Tibial artery (tissue), 4 donors: ENCODE measurements around the gene KCNAB2.
"Not testable (repeated sequence)": the region's sequence is repeated elsewhere in the genome, so short reads cannot be mapped to it uniquely, and the experiment has no call there.

Experiments used
- DNase-seq, 2 donors: peaks; one replicate each; pipeline ENCODE4 v3.0.0-alpha.2; 2019
- H3K27ac ChIP-seq, 2 donors: fragments of 200-600 bp; sonication (generic) in 1 of 2; 1 replicate in 1 of 2; 2 replicates in 1 of 2; pipeline ENCODE4 v1.5.1; 2018 to 2019; ENCODE audit warnings: mild to moderate bottlenecking in 1 of 2
- H3K27me3 ChIP-seq, 2 donors: fragments of 200-600 bp; sonication (generic) in 1 of 2; one replicate each; pipeline versions ENCODE4 v1.5.1 to v1.6.0; 2016 to 2019
- H3K36me3 ChIP-seq, 3 donors: fragments of 200-600 bp; sonication (generic) in 2 of 3; one replicate each; pipeline ENCODE4 v1.5.1; 2016 to 2019; ENCODE audit warnings: mild to moderate bottlenecking in 2 of 3
- H3K4me1 ChIP-seq, 4 donors: fragments of 200-600 bp; sonication (generic) in 2 of 4; 1 replicate in 3 of 4; 2 replicates in 1 of 4; pipeline ENCODE4 v1.5.1; 2016 to 2019
- H3K4me3 ChIP-seq, 2 donors: fragments of 200-600 bp; sonication (generic) in 1 of 2; 1 replicate in 1 of 2; 2 replicates in 1 of 2; pipeline ENCODE4 v1.5.1; 2018 to 2019; ENCODE audit warnings: mild to moderate bottlenecking in 2 of 2
- H3K9me3 ChIP-seq, 3 donors: fragments of 200-600 bp; sonication (generic) in 1 of 3; one replicate each; pipeline ENCODE4 v1.5.1; 2016 to 2019
- intact Hi-C: fragments of 100-400 bp; cut with DNase I; formaldehyde crosslinking; loops from one replicate; pipeline ENCODE4 v1.15.0; 2023; ENCODE audit warnings: low total_unique reads
- TF ChIP-seq, protein P1 (sequence below), 2 experiments: fragments of 200-600 bp in 1 of 2; fragments of 450-650 bp in 1 of 2; IDR thresholded peaks; one replicate each; pipeline ENCODE4 v1.5.1; 2017 to 2019; ENCODE audit warnings: antibody characterized with exemption in 2 of 2, mild to moderate bottlenecking in 1 of 2, moderate library complexity in 1 of 2

KCNAB2 gene

DNA sequence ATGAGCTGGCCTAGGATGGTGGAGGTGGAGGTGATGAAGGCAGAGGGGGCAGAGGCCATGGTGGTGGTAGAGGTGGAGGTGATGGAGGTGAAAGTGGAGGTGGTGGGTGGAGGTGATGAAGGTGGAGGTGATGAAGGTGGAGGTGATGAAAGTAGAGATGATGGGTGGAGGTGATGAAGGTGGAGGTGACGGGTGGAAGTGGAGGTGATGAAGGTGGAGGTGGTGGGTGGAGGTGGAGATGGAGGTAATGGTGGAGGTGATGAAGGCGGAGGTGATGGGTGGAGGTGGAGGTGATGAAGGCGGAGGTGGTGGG lies 33.8 kb upstream of the KCNAB2 start:
- no peak for DNase-seq
- no peaks in the 10 kb centered on the region for H3K36me3 ChIP-seq
- H3K4me3 ChIP-seq = no peak overlapping the region
- H3K27ac ChIP-seq = no peak overlapping the region
- TF ChIP-seq, protein P1, sequence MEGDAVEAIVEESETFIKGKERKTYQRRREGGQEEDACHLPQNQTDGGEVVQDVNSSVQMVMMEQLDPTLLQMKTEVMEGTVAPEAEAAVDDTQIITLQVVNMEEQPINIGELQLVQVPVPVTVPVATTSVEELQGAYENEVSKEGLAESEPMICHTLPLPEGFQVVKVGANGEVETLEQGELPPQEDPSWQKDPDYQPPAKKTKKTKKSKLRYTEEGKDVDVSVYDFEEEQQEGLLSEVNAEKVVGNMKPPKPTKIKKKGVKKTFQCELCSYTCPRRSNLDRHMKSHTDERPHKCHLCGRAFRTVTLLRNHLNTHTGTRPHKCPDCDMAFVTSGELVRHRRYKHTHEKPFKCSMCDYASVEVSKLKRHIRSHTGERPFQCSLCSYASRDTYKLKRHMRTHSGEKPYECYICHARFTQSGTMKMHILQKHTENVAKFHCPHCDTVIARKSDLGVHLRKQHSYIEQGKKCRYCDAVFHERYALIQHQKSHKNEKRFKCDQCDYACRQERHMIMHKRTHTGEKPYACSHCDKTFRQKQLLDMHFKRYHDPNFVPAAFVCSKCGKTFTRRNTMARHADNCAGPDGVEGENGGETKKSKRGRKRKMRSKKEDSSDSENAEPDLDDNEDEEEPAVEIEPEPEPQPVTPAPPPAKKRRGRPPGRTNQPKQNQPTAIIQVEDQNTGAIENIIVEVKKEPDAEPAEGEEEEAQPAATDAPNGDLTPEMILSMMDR (IDR thresholded peaks at IDR 0.05) = no peak
- H3K27me3 ChIP-seq = peaks cover 0 to 1% of the 10 kb centered on the region in 2 donors
- no peaks in the 10 kb centered on the region for H3K9me3 ChIP-seq
- intact Hi-C loops = no loop called here
- no peaks in the 10 kb centered on the region for H3K4me1 ChIP-seq

DNA sequence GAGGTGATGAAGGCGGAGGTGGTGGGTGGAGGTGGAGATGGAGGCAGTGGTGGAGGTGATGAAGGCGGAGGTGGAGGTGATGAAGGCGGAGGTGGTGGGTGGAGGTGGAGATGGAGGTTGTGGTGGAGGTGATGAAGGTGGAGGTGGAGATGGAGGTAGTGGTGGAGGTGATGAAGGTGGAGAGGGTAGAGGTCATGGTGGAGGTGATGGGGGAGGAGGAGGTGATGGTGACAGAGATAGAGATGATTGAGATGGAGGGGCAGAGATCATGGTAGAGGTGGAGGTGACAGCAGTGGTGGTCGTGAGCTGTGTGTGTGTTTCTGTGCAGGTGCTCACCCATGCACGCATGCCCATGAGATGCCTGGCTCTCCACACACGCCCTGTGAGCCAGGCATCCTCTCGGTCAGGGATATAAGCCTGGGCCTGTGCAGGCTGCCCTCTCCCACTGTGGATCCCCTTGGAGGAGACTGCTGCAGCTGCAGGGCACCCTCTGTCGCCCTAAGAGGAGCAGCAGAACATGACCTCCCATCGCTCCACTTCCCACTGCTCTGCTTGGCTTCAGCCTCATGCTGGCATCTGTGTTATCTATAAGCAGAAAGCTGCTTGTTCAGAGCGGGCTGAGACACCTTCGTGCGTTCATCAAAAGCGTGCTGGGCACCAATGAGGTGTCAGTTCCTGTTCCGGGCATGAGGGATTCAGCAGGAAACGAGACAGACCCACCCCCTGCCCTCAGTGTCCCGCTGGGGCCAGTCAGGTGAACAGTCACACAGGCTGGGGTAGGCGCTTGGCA lies 33.0 kb upstream of the KCNAB2 start:
- H3K4me1 ChIP-seq = no peaks in the 10 kb centered on the region
- intact Hi-C loops = no loop called here
- DNase-seq = no peak
- no peaks in the 10 kb centered on the region for H3K27me3 ChIP-seq
- no peak overlapping the region for H3K4me3 ChIP-seq
- H3K36me3 ChIP-seq = no peaks in the 10 kb centered on the region
- H3K27ac ChIP-seq = no peak overlapping the region
- TF ChIP-seq, protein P1 (IDR thresholded peaks at IDR 0.05) = no peak
- H3K9me3 ChIP-seq = no peaks in the 10 kb centered on the region

DNA sequence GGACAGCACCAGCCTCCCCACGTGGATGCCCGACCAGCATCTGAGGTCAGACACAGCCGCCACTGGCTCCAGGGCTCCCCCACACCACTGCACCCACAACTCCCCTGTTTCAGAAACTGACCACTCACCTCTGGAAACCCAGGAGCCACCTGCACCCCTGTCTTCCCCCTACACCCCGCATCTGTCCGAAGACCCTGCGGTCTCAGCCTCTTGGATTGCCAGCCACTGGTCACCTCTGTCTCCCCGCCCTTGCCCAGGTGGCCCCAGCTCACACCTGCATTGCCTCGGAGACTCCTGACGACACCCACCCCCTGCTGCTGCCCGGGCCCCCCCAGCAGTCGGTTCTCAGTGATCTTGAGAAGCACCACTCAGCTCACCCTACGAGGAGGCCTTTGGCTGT lies 32.2 kb upstream of the KCNAB2 start:
- Histone ChIP-seq H3K9me3 (no peaks in the 10 kb centered on the region), H3K27me3 (no peaks in the 10 kb centered on the region), H3K4me3 (no peak overlapping the region), H3K36me3 (no peaks in the 10 kb centered on the region), H3K4me1 (no peaks in the 10 kb centered on the region), H3K27ac (no peak overlapping the region)
- TF ChIP-seq, protein P1 (IDR thresholded peaks at IDR 0.05) = no peak
- intact Hi-C loops = no loop called here
- DNase-seq = no peak

DNA sequence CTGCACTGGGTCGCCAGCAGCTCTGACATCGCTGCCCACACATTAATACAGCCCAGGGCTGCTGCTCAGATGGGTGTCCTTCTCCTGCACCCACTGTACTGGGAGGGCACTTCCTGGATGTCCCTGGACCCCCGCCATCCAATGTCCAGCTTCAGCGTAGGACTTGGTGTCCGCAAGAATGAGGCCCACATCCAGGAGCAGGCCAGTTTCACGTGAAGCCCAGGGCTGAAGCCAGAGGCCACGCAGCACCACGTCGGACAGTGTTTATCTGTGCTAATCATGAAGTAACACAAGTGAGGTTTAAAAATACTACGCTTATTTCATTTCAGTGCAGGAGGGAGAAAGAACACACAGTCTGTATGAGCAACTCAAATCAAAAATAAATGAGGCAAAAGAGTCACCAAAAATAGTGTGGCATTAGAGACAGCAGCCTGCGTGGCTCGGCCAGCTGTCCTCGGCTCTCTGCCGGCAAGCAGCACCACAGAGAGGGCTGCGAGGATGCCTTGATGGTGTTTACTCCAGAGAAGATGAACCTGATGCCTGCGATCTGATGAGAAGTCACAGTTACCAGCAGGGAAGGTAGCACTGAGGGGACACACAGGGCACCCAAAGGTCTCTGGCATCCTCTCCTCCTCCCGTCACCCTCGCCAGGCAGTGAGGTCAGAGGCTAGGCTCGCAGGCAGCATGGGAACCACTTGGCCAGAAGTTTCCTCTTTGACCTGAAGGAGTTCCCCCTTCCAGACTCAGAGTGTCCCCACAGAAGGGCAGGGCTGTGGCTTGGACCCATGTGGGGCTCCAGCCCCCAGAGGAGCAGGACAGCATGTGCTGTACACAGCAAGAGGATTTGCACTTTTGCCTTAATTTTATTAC lies 31.3 kb upstream of the KCNAB2 start:
- no peak for DNase-seq
- TF ChIP-seq, protein P1 (IDR thresholded peaks at IDR 0.05) = no peak
- H3K27ac ChIP-seq = no peak overlapping the region
- H3K4me3 ChIP-seq = no peak overlapping the region
- no peaks in the 10 kb centered on the region for H3K36me3 ChIP-seq
- H3K4me1 ChIP-seq = no peaks in the 10 kb centered on the region
- intact Hi-C loops = no loop called here
- no peaks in the 10 kb centered on the region for H3K9me3 ChIP-seq
- H3K27me3 ChIP-seq = no peaks in the 10 kb centered on the region

DNA sequence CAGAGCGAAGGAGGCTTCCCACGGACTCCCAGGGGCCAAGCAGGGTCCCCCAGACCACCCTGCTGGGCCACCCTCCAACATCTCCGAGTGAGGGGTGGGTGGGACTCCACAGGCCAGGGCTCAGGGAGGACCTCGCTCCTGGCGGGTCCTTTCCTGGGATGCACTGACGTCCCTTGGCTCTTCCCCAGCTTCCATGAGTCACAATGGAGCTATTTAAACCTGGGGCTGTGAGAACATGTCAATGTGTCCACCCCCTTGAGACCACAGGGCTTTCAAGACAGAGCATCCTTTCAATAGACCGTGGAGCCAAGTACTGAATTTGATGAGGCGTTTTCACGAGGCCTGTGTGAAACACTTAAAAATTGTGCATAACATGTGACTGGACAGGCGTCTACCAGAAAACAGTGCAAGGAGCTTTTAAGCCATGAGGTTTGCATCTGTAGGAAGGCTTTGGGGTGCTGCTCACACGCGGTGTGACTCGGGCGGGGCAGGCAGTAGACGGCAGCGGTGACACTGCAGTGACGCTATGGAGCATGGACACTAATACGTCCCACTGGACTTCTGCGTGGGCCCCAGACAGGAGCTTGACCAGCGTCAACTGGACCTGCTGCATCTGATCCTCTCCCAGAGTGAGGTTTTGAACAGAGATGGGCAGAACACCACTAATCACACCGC lies 29.4 kb upstream of the KCNAB2 start:
- Histone ChIP-seq H3K27me3 (no peaks in the 10 kb centered on the region), H3K36me3 (no peaks in the 10 kb centered on the region), H3K9me3 (no peaks in the 10 kb centered on the region), H3K4me1 (no peaks in the 10 kb centered on the region), H3K27ac (no peak overlapping the region), H3K4me3 (no peak overlapping the region)
- intact Hi-C loops = no loop called here
- TF ChIP-seq, protein P1 (IDR thresholded peaks at IDR 0.05) = no peak
- DNase-seq = no peak

DNA sequence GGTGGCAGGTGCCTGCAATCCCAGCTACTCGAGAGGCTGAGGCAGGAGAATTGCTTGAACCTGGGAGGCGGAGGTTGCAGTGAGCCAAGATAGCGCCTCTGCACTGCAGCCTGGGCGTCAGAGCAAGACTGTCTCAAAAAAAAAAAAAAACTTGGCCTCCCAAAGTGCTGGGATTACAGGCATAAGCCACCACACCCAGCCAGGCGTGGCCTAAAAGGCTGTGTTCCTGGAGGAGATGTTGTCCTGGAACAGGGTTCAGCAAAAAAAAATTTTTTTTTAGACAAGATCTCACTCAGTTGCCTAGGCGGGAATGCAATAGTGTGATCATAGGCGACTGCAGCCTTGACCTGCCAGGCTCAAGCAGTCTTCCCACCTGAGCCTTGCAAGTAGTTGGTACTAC lies 28.0 kb upstream of the KCNAB2 start:
- intact Hi-C loops, H3K4me1 ChIP-seq: not testable (repeated sequence)

More for the DNA sequence above, 28.0 kb upstream of the KCNAB2 start:
- not testable (repeated sequence) for DNase-seq, H3K9me3 ChIP-seq, H3K27ac ChIP-seq, H3K27me3 ChIP-seq, H3K4me3 ChIP-seq, H3K36me3 ChIP-seq
